Activated CD8-positive, alpha-beta memory T cell treated with anti-CD3 and anti-CD28 coated beads, Interleukin-2, amount 50 U/mL, for 24 hours (primary cell): Measurements from ENCODE around the gene TMEM129.
"Not testable (repeated sequence)": the region's sequence is repeated elsewhere in the genome, so short reads cannot be mapped to it uniquely, and the experiment has no call there.

Experiments used
- DNase-seq: peaks from one replicate; pipeline ENCODE4 v3.0.0-alpha.2; 2020; ENCODE audit errors: extremely low read depth

Gene TMEM129

GRCh38 chr4:1721666-1722550 lies 785 bp upstream of the TMEM129 start:
- DNase-seq: no peak

- DNase-seq: no peak
Measured at GRCh38 chr4:1720163-1720983, 750 bp downstream of the TMEM129 start.

DNA sequence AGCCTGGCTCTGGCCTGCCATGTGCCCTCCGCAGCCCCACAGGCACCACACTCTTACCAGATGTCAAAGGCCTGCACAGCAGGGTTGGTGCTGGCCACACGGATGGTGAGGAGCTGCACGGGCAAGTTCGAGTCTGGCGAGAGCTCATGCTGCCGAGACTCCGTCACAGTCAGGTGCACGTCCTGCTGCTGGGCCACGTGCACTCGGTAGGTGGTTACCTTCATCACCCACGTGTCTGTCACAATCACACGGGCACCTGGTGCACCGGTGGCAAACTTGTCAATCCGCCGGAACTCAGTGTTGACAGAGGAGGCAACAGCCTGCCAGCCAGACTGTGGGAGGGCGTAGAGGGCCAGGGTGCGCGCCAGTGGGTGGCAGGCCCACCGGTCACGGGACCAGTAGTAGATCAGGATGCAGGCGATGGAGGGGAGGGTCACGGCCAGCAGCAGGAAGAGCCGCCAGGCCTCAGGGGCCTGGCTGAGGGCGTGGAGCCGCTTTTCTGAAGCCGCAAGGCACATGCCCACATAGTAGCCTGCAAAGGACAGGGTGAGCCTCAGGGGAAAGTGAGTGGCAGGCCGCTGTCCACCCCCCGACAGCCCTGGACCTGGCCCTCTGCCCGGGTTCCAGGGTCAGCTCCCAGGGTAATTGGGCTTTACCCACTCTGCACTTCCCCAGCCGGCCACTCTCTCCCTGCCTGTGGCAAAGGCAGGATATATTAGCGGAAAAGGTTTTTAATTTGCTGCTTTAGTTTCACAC lies 2.9 kb downstream of the TMEM129 start:
- no peak for DNase-seq

DNA sequence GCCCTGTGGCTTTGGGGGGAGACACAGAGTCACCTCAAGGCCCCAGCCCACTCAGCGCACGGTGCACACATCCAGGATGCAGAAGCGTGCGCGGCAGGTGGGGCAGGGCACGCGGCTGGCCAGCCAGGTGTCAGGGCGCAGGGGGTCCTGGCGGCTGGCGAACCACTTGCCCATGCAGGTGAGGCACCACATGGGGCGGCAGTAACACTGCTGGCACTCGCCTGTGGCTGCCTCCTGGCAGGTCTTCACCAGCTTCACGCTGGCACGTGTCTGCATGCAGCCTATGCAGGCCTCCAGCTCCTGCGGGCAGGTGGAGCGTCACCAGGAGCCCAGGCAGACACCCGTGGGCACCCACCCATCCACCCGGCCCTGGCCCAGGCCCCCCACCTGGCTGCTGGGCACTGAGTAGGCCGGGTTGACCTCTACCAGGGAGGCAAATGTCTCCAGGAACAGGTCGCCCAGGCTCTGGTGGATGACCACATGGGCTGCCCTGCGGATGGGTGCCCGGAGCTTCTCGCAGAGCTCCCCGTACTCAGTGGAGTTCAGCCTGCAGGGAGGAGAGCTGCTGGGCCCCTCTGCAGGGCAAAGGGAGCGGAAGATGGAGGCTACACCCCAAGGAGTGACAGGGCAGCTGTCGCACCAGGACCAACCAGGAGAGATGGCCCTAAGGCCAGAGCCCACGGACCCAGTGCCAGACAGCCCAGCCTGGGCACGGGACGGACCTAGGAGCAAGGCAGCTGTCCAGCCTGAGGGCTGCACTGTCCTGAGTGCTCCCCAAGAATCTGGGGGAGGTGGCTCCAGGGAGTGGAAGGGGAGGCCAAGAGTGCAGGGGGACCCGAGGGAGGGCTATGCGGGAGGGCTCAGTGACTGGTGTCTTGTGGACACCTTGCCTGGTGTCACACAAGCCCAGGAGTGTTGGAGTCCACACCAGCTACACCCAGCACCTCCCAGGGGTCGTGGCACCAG lies 3.7 kb downstream of the TMEM129 start:
- DNase-seq: no peak

DNA sequence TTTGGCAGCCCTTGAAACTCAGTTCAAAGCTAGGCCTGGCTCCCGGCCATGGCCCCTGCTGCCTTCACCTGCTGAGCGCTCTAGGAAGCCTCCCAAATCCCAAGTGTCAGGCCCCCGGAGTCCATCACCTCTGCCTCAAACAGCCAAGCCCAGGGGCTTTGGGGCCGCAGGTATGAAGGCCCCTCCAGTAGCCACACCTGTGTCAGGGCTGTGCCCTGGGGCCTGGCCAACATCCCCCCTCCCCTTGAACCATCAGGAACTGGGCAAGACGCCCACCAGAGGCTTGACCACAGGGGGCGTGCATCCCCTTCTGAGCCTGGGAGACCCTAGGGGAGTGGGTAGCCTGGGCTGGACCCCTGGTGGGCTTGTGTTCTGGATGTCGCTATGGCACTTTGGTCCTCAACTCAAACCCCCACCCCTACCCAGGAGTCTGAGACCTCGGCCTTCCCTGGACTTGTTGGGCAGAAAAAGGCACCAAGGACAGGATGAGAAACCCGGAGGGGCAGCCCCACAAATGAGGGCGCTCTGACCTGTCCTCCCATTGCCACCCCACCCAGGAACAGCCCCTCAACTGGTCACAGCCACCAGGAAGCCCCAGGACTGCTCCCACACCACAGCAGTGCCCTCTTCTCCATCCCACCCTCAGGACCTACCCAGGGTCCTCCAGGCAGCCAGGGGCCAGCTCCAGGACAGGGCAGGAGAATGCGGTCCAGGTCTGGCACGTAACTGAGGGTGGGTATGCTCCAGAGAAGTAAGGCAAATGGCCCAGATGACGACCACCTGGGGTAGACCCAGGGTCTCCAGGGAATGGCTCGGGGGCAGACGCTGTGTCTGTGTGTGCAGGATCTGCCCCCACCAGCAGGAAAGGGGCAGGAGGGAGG lies 4.8 kb downstream of the TMEM129 start:
- DNase-seq: no peak

GRCh38 chr4:1715002-1715758 lies 5.9 kb downstream of the TMEM129 start:
- DNase-seq: no peak

- DNase-seq: no peak
Measured at GRCh38 chr4:1714303-1715001, 6.7 kb downstream of the TMEM129 start.

- DNase-seq: no peak
Measured at GRCh38 chr4:1713003-1713851, 7.9 kb downstream of the TMEM129 start.

GRCh38 chr4:1712216-1713002 lies 8.7 kb downstream of the TMEM129 start, which contains the start of gene SLBP:
Gene SLBP (minus strand): TSS chr4:1712319. CDS start chr4:1712188, 131 bp downstream.
- peak; percentile 97 for DNase-seq

DNA sequence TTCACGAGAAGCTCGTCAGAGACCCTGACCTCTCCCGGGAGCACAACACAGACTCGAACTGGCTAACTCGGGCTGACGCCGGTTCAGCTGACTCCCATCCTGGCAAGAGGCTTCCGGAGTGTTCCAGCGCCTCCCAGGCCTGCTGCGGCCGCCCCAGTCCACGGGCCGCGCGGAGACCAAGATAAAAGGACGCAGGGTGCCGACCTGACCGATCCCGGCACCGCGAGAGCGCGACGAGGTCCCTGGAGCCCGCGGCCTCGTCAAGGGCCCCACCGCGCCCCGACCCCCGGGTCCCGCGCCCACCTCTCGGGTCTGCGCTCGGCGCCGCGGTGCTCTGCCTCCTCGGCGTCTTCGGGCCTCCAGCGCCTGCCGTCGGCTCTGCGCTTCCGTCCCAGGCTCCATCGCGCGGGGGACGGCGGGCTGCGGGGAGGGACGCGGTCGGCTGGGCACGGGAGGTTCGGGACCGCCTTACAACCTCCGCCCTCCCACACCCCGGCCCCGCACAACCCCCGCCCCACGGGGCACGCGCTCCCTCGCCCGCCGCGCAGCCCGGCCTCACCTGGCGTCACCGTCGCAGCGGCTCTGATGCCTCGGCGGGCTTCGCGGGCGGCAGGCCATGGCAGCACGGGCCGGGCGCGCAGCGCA lies 9.4 kb downstream of the TMEM129 start:
- DNase-seq: no peak

- DNase-seq: no peak
Measured at GRCh38 chr4:1711055-1711570, 10.0 kb downstream of the TMEM129 start.

DNA sequence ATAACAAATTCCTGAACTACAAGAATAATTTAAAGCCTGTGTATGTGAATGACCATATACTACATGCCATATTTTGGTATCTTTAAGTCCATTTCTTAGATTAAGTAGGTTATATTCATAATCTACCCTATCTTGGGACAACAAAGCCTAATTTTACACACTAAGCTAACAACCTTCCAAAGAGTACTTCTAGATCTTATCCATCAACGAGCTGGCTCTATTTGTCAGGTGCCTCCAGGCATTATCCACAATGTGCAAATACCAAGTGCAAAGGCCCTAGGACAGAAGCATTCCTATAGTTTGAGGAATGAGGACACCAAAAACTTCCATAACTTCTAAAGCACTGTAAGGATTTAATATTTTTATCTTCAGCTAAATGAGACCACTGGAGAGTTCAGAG lies 12.5 kb downstream of the TMEM129 start:
- no peak for DNase-seq

- DNase-seq: no peak
Measured at GRCh38 chr4:1706358-1706757, 14.8 kb downstream of the TMEM129 start.

DNA sequence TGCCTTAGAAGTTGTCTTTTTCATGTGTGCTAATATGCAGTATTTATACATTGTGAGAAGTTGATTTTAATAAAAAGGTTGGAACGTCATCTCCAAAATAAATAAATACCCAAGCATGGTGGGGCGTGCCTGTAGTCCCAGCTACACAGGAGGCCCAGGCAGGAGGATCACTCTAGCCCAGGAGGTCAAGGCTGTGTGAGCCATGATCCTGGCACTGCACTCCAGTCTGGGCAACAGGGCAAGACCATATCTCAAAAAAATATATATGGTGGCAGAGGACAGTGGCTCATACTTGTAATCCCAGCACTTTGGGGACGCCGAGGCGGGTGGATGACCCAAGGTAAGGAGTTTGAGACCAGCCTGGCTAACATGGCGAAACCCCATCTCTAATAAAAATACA lies 15.4 kb downstream of the TMEM129 start:
- DNase-seq: no peak

DNA sequence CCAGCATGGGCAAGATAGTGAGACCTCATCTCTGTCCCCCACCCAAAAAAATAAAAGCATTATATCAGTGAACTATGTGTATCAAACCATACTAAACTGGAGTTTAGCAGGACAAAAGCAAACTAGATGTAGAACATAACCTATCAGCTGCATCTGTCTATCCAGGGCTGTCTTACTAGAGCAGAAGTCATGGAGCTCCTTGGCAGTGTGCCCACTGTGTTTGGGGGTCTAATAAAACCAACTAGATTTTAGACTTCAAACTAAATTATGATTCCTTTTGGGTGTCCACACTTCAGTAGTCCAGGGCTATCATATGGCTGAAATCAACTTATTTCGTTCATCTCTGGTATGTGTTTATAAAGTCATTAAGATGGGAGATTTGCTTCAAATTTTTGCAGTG lies 17.3 kb downstream of the TMEM129 start:
- no peak for DNase-seq

- not testable (repeated sequence) for DNase-seq
Measured at GRCh38 chr4:1701671-1702070, 19.5 kb downstream of the TMEM129 start.
